Panc1 (cell line): Measurements from ENCODE around the gene DGKZ. TPM values are rescaled to one million over a fixed set of nuclear protein-coding genes. Genes with fewer than 3 reads are reported as not detected.

Experiments used
- ATAC-seq: fragments of 200-7000 bp; cut with Tn5 transposase; 2 replicates; pipeline ENCODE4 v1.9.1; 2020; ENCODE audit warnings: mild to moderate bottlenecking, moderate library complexity
- BruUV-seq: library from RNA; stranded (reverse); fragments of 400-500 nt; replicated peaks from 2 replicates; lab custom pipeline; 2021; lab: Mats Ljungman, UMichigan
- CTCF ChIA-PET: fragments of 300-600 bp; sonication (Branson Sonifier 250); formaldehyde crosslinking; loops from one replicate; lab custom pipeline; 2022; ENCODE audit warnings: antibody characterized with exemption; lab: Charles Lee
- POLR2A ChIA-PET: fragments of 300-600 bp; sonication (Branson Sonifier 250); formaldehyde crosslinking; loops from one replicate; lab custom pipeline; 2022; ENCODE audit warnings: antibody characterized with exemption; lab: Charles Lee
- DNase-seq: peaks from one replicate; pipeline ENCODE4 v3.0.0-alpha.2; 2010; ENCODE audit warnings: low read depth, low spot score
- H3K27ac ChIP-seq: 2 replicates; pipeline ENCODE4 v1.5.1; 2011; ENCODE audit warnings: mild to moderate bottlenecking, low read length, inconsistent platforms
- H3K27me3 ChIP-seq: fragments of 200-500 bp; sonication (Bioruptor generic); 2 replicates; pipeline ENCODE4 v1.6.0; 2014; ENCODE audit warnings: low read length, inconsistent platforms; ENCODE audit not compliant: control insufficient read depth, insufficient read depth
- H3K36me3 ChIP-seq: fragments of 200-500 bp; sonication (Bioruptor generic); 2 replicates; pipeline ENCODE4 v1.5.1; 2014; ENCODE audit warnings: inconsistent platforms, mild to moderate bottlenecking, low read length, moderate library complexity; ENCODE audit not compliant: control insufficient read depth, insufficient read depth
- H3K4me1 ChIP-seq: 2 replicates; pipeline ENCODE4 v1.5.1; 2011; ENCODE audit warnings: inconsistent platforms, mild to moderate bottlenecking, low read length, moderate library complexity; ENCODE audit not compliant: control insufficient read depth, insufficient read depth
- H3K4me3 ChIP-seq, 2 experiments: 2 replicates each; pipeline ENCODE4 v1.5.1; 2011 to 2012; ENCODE audit warnings: low read depth in 2 of 2, low read length in 2 of 2, mild to moderate bottlenecking in 2 of 2, inconsistent platforms in 1 of 2, moderate library complexity in 1 of 2
- H3K9me3 ChIP-seq: fragments of 200-500 bp; sonication (Bioruptor generic); 2 replicates; pipeline ENCODE4 v1.5.1; 2014; ENCODE audit warnings: low read depth, mild to moderate bottlenecking, inconsistent platforms, low read length, moderate library complexity; ENCODE audit not compliant: control insufficient read depth, insufficient read depth
- CTCF ChIP-seq: fragments of 450-650 bp; IDR thresholded peaks from 2 replicates; pipeline ENCODE4 v1.5.1; 2017; ENCODE audit warnings: mild to moderate bottlenecking
- POLR2AphosphoS5 ChIP-seq: IDR thresholded peaks from 2 replicates; pipeline ENCODE4 v1.6.1; 2012; ENCODE audit warnings: mild to moderate bottlenecking, low read depth, low read length, moderate library complexity
- REST ChIP-seq, 2 experiments: IDR thresholded peaks; 2 replicates each; pipeline ENCODE4 v1.6.1; 2011 to 2012; ENCODE audit warnings: low read depth in 2 of 2, control low read depth in 1 of 2, low read length in 1 of 2, mild to moderate bottlenecking in 1 of 2, moderate library complexity in 1 of 2; ENCODE audit not compliant: insufficient read depth in 1 of 2
- SIN3A ChIP-seq: IDR thresholded peaks from 2 replicates; pipeline ENCODE4 v1.6.1; 2012; ENCODE audit warnings: low read depth, mild to moderate bottlenecking, low read length, moderate library complexity, borderline replicate concordance; ENCODE audit not compliant: insufficient read depth
- TCF7L2 ChIP-seq: IDR thresholded peaks from 2 replicates; pipeline ENCODE4 v1.6.1; 2011; ENCODE audit warnings: mild to moderate bottlenecking, low read depth, low read length, inconsistent platforms
- in situ Hi-C: cut with HindIII; loops from 2 replicates; pipeline ENCODE4 v1.10.0; 2016; ENCODE audit warnings: low sequenced_read_pairs, low pct_unique_long_range_greater_than_20kb
- intact Hi-C: fragments of 100-400 bp; cut with micrococcal nuclease; formaldehyde crosslinking; loops from one replicate; pipeline ENCODE4 v1.10.0; 2022; ENCODE audit not compliant: unreplicated experiment
- total RNA-seq: library from RNA; stranded (reverse); gene quantifications from one replicate; pipeline ENCODE4 v1.2.1, GENCODE V29; 2021; ENCODE audit not compliant: unreplicated experiment

DGKZ gene
- total RNA-seq, 1 experiment from 2014 or later = 104 TPM

- no peak for ATAC-seq
- Histone ChIP-seq H3K4me1 (peaks cover 13% of the 10 kb centered on the region), H3K27me3 (no peaks in the 10 kb centered on the region), H3K9me3 (no peaks in the 10 kb centered on the region), H3K36me3 (no peaks in the 10 kb centered on the region; the same call in 1 of the 2 replicates), H3K27ac (no peak overlapping the region), H3K4me3 (no peak overlapping the region)
- intact Hi-C loops = no loop called here
- in situ Hi-C loops = no loop called here
- TF ChIP-seq SIN3A = no peak
- no peak for TF ChIP-seq TCF7L2
- TF ChIP-seq REST (IDR thresholded peaks at IDR 0.05; ENCODE audit: insufficient read depth in 1 of 2, low read depth in 2 of 2, low read length in 1 of 2) = no peak
- no peak for TF ChIP-seq POLR2AphosphoS5
- no peak for TF ChIP-seq CTCF
- POLR2A ChIA-PET = no interaction called here
- CTCF ChIA-PET = no interaction called here
- BruUV-seq = no TSS peak
- DNase-seq = no peak
Observed at GRCh38 chr11:46377831-46378230, 30.6 kb downstream of the DGKZ start.

DNA sequence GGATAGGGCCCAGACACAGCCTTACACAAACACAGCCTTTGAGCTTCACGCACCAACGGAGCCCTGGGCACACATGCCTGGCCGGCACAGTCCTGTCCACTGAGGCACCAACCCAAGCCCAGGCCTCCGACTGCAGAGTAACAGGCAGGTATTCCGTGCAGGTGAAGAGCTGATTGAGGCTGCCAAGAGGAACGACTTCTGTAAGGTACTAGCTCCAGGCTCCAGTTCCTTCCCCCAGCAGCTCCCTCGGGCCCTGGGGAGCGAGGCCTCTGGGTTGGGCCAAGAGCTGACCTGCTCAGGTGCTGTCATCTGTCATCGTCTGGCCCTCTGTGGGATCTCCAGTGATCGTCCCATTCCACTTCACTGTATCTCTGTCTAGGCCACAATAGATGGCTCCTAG, 31.0 kb downstream of the DGKZ start:
- intact Hi-C loops = no loop called here
- in situ Hi-C loops = no loop called here
- Histone ChIP-seq H3K27me3 (no peaks in the 10 kb centered on the region), H3K36me3 (no peaks in the 10 kb centered on the region; the same call in 1 of the 2 replicates), H3K4me3 (no peak overlapping the region), H3K27ac (no peak overlapping the region), H3K4me1 (peaks cover 16% of the 10 kb centered on the region), H3K9me3 (no peaks in the 10 kb centered on the region)
- BruUV-seq = no TSS peak
- TF ChIP-seq TCF7L2 = no peak
- TF ChIP-seq REST (IDR thresholded peaks at IDR 0.05; ENCODE audit: insufficient read depth in 1 of 2, low read depth in 2 of 2, low read length in 1 of 2) = no peak
- TF ChIP-seq SIN3A = no peak
- TF ChIP-seq POLR2AphosphoS5 = no peak
- no peak for TF ChIP-seq CTCF
- ATAC-seq (no peak), DNase-seq (no peak)
- CTCF ChIA-PET = no interaction called here
- POLR2A ChIA-PET = no interaction called here
